ENCODE measurements around the gene C2orf68. TPM values are rescaled to one million over a fixed set of nuclear protein-coding genes. Genes with fewer than 3 reads are reported as not detected.

Gene C2orf68
- total and polyA plus RNA-seq, 2 of the 13 experiments (the other 11 are each of a cell fraction or from before 2014, with no cell fraction given), result 47.1 to 77.4 TPM

DNA sequence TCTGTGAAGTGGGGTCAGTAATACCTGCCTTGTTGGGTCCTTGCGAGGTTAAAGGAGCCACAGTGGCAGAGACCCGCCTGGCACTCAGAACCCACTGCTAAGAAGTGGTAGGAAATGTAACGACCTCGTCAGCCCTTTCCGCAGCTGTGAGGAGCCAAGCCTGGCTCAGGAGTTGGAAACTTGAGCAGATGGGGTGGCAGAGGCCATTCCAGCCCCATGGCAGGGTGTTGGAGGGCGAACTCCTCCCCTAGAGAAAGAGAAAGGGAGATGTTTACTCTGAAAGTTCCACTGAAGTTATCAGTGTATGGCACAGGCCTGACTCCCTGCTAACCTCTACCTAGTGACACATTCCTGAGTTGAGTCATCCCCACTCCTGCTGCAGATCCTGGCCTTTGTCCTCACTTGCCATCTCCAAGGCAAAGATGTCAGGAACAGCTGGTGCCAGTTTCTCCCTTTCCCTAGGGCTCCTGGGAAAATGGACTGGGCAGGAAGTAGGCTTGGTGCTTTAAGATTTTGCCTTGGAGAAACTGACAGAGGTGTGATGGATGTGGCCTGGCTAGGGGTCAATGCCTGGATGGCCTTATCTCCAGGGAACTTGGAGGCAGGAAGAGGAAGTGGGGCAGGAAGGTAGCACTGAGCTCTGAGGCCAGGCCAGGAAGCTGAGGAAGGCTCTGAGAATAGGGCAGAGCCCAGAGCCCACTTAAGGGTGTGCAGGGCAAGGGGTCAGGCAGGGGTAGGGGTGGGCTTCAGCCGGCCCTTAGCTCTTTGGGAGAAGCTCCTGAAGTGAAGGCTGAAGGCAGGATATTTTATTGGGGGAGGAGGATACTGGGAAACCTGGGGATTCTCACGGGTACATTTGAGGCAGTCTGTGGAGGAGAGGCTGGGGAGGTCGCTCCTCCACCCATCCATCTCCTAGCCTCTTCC, 26.7 kb downstream of the C2orf68 start (continued):
- TF ChIP-seq ZNF75D (CRISPR knock-in tag; IDR thresholded peaks at IDR 0.05; ENCODE audit: borderline replicate concordance) (no peak), NRL (CRISPR knock-in tag; IDR thresholded peaks at IDR 0.05; ENCODE audit: borderline replicate concordance) (0 out of 2 replicates have a peak, but pooled peaks have one; percentile 54), POLR2A (IDR thresholded peaks at IDR 0.05; ENCODE audit: insufficient read depth in 1 of 2, low read depth in 2 of 2, low read length in 2 of 2) (peak; percentile 59 to 70; a peak in 3 of 4 replicates), RFX5 (IDR thresholded peaks at IDR 0.05; ENCODE audit: low read depth, low read length) (peak; percentile 75), ASH2L (IDR thresholded peaks at IDR 0.05; ENCODE audit: insufficient read length, low read depth, low read length) (peak; percentile 94), ZNF709 (CRISPR knock-in tag; IDR thresholded peaks at IDR 0.05) (peak; percentile 78; the same call in 1 of the 2 replicates), HCFC1 (IDR thresholded peaks at IDR 0.05; ENCODE audit: low read depth, low read length) (peak; percentile 26; the same call in 1 of the 2 replicates), ZSCAN31 (CRISPR knock-in tag; IDR thresholded peaks at IDR 0.05; ENCODE audit: low read depth) (peak; percentile 78), CBX5 (CRISPR knock-in tag; IDR thresholded peaks at IDR 0.05; ENCODE audit: borderline replicate concordance) (no peak; the same call in 1 of the 2 replicates), KDM4B (CRISPR knock-in tag; IDR thresholded peaks at IDR 0.05) (peak; percentile 35; the same call in 1 of the 2 replicates), ZNF563 (CRISPR knock-in tag; IDR thresholded peaks at IDR 0.05) (no peak), ZSCAN22 (CRISPR knock-in tag; IDR thresholded peaks at IDR 0.05) (peak; percentile 65; the same call in 1 of the 2 replicates), SSRP1 (CRISPR knock-in tag; IDR thresholded peaks at IDR 0.05) (no peak; the same call in none of the 2 replicates), CCAR2 (optimal IDR thresholded peaks at IDR 0.05; ENCODE audit: low read depth, low read length) (no peak), KDM3A (CRISPR knock-in tag; IDR thresholded peaks at IDR 0.05; ENCODE audit: low read depth) (peak; percentile 15; the same call in 1 of the 2 replicates), SMYD3 (CRISPR knock-in tag; IDR thresholded peaks at IDR 0.05) (peak; percentile 31), ZNF383 (CRISPR knock-in tag; IDR thresholded peaks at IDR 0.05; ENCODE audit: borderline replicate concordance) (peak; percentile 95; the same call in 1 of the 2 replicates), PHF20 (CRISPR knock-in tag; IDR thresholded peaks at IDR 0.05) (peak; percentile 66), HDAC6 (IDR thresholded peaks at IDR 0.05; ENCODE audit: low read depth, low read length) (0 out of 2 replicates have a peak, but pooled peaks have one; percentile 49), ZNF17 (CRISPR knock-in tag; IDR thresholded peaks at IDR 0.05) (no peak), ZNF143 (CRISPR knock-in tag; IDR thresholded peaks at IDR 0.05) (peak; percentile 79), MXD4 (CRISPR knock-in tag; IDR thresholded peaks at IDR 0.05) (peak; percentile 78; the same call in 1 of the 2 replicates), ZFX (CRISPR knock-in tag; IDR thresholded peaks at IDR 0.05; ENCODE audit: low read depth) (peak; percentile 80), ZNF569 (CRISPR knock-in tag; IDR thresholded peaks at IDR 0.05; ENCODE audit: borderline replicate concordance) (0 out of 2 replicates have a peak, but pooled peaks have one; percentile 42), REPIN1 (CRISPR knock-in tag; IDR thresholded peaks at IDR 0.05; ENCODE audit: borderline replicate concordance, low read depth) (peak; percentile 62; the same call in 1 of the 2 replicates), PAF1 (CRISPR knock-in tag; IDR thresholded peaks at IDR 0.05) (no peak)
- TF ChIP-seq, protein P1, sequence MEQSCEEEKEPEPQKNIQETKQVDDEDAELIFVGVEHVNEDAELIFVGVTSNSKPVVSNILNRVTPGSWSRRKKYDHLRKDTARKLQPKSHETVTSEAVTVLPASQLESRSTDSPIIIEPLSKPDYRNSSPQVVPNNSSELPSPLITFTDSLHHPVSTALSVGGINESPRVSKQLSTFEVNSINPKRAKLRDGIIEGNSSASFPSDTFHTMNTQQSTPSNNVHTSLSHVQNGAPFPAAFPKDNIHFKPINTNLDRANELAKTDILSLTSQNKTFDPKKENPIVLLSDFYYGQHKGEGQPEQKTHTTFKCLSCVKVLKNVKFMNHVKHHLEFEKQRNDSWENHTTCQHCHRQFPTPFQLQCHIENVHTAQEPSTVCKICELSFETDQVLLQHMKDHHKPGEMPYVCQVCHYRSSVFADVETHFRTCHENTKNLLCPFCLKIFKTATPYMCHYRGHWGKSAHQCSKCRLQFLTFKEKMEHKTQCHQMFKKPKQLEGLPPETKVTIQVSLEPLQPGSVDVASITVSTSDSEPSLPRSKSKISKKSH (CRISPR knock-in tag; IDR thresholded peaks at IDR 0.05; ENCODE audit: borderline replicate concordance), result peak; percentile 12; the same call in 1 of the 2 replicates
- TF ChIP-seq, protein P2, sequence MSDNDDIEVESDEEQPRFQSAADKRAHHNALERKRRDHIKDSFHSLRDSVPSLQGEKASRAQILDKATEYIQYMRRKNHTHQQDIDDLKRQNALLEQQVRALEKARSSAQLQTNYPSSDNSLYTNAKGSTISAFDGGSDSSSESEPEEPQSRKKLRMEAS (IDR thresholded peaks at IDR 0.05), result no peak; the same call in none of the 2 replicates
- TF ChIP-seq, protein P3, sequence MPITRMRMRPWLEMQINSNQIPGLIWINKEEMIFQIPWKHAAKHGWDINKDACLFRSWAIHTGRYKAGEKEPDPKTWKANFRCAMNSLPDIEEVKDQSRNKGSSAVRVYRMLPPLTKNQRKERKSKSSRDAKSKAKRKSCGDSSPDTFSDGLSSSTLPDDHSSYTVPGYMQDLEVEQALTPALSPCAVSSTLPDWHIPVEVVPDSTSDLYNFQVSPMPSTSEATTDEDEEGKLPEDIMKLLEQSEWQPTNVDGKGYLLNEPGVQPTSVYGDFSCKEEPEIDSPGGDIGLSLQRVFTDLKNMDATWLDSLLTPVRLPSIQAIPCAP (CRISPR knock-in tag; IDR thresholded peaks at IDR 0.05; ENCODE audit: low read depth), result 0 out of 2 replicates have a peak, but pooled peaks have one; percentile 88
